Left lung (tissue), 10 donors: ENCODE data around the gene BEND6. TPM values are rescaled to one million over a fixed set of nuclear protein-coding genes. Genes with fewer than 3 reads are reported as not detected.

Source experiments
- ATAC-seq: fragments of 200-7000 bp; cut with Tn5 transposase; one replicate; pipeline ENCODE4 v1.9.1; 2020; ENCODE audit warnings: moderate library complexity
- DNase-seq, 4 donors: peaks; one replicate each; pipeline ENCODE4 v3.0.0-alpha.2; 2013 to 2020
- H3K27ac ChIP-seq, 2 donors: fragments of 200-600 bp; sonication (generic) in 1 of 2; one replicate each; pipeline versions ENCODE4 v1.5.0 to v1.8.0; 2020 to 2021
- H3K27me3 ChIP-seq, 2 donors: fragments of 200-600 bp; sonication (generic) in 1 of 2; one replicate each; pipeline versions ENCODE4 v1.5.0 to v1.8.0; 2020 to 2021
- H3K36me3 ChIP-seq, 2 donors: fragments of 200-600 bp; sonication (generic) in 1 of 2; one replicate each; pipeline versions ENCODE4 v1.5.0 to v1.8.0; 2020 to 2021
- H3K4me1 ChIP-seq, 2 donors: fragments of 200-600 bp; one replicate each; pipeline ENCODE4 v1.8.0; 2021
- H3K4me3 ChIP-seq, 2 donors: fragments of 200-600 bp; sonication (generic) in 1 of 2; one replicate each; pipeline versions ENCODE4 v1.5.0 to v1.8.0; 2020 to 2021; ENCODE audit warnings: mild to moderate bottlenecking in 1 of 2
- H3K9me3 ChIP-seq, 2 donors: fragments of 200-600 bp; sonication (generic) in 1 of 2; one replicate each; pipeline versions ENCODE4 v1.5.0 to v1.8.0; 2020 to 2021
- CTCF ChIP-seq, 2 donors: fragments of 200-600 bp; sonication (generic) in 1 of 2; IDR thresholded peaks; one replicate each; pipeline versions ENCODE4 v1.5.0 to v1.8.0; 2021; ENCODE audit warnings: antibody characterized with exemption in 2 of 2
- intact Hi-C, 2 donors: fragments of 100-400 bp; cut with DNase I; formaldehyde crosslinking; loops; one replicate each; pipeline versions ENCODE4 v1.11.2 to v1.14.2; 2022
- polyA plus RNA-seq, 6 donors: library from polyadenylated mRNA; unstranded; fragments of 120-200 nt; gene quantifications; one replicate each; pipeline ENCODE4 v1.2.1, GENCODE V29; 2013; ENCODE audit not compliant: insufficient read length in 6 of 6
- total RNA-seq, 2 donors: library from RNA; stranded (reverse); fragmentation: NEBNext Ultra II Directional; extraction: Animal tissue kit (Norgen Biotek cat#: 25700); gene quantifications; one replicate each; pipeline ENCODE4 v1.2.1, GENCODE V29; 2021
- donor health status: DM: no; HTN: yes; CAD: no.
- donor health status: DM: no; HTN: no; CAD: no.

Gene BEND6
- total and polyA plus RNA-seq, 8 donors, result 1.1 to 3.8 (median 1.6) TPM

- DNase-seq (no peak), ATAC-seq (no peak)
- no peaks in the 10 kb centered on the region for H3K4me1 ChIP-seq
- no peaks in the 10 kb centered on the region for H3K9me3 ChIP-seq
- no peaks in the 10 kb centered on the region for H3K27me3 ChIP-seq
- no peak overlapping the region for H3K4me3 ChIP-seq
- intact Hi-C loops, result no loop called here
- H3K27ac ChIP-seq, result no peak overlapping the region
- no peak for TF ChIP-seq CTCF (IDR thresholded peaks at IDR 0.05)
- H3K36me3 ChIP-seq, result peaks cover 0 to 17% of the 10 kb centered on the region in 2 donors
Measured at GRCh38 chr6:57069920-57070331, 115.0 kb downstream of the BEND6 start.

- ATAC-seq (no peak), DNase-seq (no peak)
- Histone ChIP-seq H3K4me3 (no peak overlapping the region), H3K4me1 (no peaks in the 10 kb centered on the region), H3K9me3 (no peaks in the 10 kb centered on the region), H3K27me3 (no peaks in the 10 kb centered on the region), H3K27ac (no peak overlapping the region), H3K36me3 (peaks cover 0 to 11% of the 10 kb centered on the region in 2 donors)
- no peak for TF ChIP-seq CTCF (IDR thresholded peaks at IDR 0.05)
- intact Hi-C loops, result no loop called here
Measured at GRCh38 chr6:57072108-57072507, 117.2 kb downstream of the BEND6 start.

DNA sequence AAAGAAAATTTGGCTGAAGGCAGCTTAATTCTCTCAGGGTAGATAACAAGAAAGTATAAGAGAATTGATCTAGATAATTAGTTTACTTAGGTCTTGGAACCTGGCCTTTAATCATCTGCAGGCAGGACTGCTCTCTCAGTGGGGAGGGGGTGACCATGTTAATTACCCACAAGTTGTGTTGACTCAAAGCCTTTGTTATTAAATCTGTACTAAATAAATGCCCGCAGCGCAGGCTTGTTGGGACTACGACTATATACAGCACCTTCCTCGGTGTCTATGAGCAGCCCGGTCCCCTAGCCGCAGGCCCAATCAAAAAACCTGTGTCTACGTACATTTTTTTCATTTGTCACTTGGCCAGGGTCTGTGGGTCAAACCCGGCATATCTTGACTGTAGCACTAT, 119.5 kb downstream of the BEND6 start:
- no peak for TF ChIP-seq CTCF (IDR thresholded peaks at IDR 0.05)
- ATAC-seq, result no peak
- no peak overlapping the region for H3K27ac ChIP-seq

DNA sequence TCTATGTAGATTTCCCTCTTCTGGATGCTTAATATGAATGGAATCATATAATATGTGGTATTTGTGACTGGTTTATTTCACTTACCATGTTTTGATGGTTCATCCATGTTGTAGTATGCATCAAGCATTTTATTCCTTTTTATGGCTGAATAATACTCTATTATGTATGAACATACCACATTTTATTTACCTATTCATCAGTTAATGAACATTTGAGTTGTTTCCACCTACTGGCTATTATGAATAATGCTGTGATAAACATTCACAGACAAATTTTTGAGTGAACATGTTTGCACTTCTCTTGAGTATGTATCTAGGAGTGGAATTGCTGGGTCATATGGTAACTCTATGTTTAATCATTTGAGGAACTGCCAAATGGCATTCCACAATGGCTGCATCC, 120.2 kb downstream of the BEND6 start:
- no peak for TF ChIP-seq CTCF (IDR thresholded peaks at IDR 0.05)
- intact Hi-C loops, result no loop called here
- H3K4me1 ChIP-seq, result no peaks in the 10 kb centered on the region
- H3K36me3 ChIP-seq, result peaks cover 0 to 7% of the 10 kb centered on the region in 2 donors
- DNase-seq, result no peak
- no peaks in the 10 kb centered on the region for H3K9me3 ChIP-seq
- no peak overlapping the region for H3K4me3 ChIP-seq
- no peak overlapping the region for H3K27ac ChIP-seq
- ATAC-seq, result no peak
- H3K27me3 ChIP-seq, result no peaks in the 10 kb centered on the region

More for the DNA sequence above, 119.5 kb downstream of the BEND6 start:
- H3K36me3 ChIP-seq, result peaks cover 0 to 7% of the 10 kb centered on the region in 2 donors
- H3K27me3 ChIP-seq, result no peaks in the 10 kb centered on the region
- no peak for DNase-seq
- intact Hi-C loops, result no loop called here
- H3K4me3 ChIP-seq, result no peak overlapping the region
- no peaks in the 10 kb centered on the region for H3K4me1 ChIP-seq
- no peaks in the 10 kb centered on the region for H3K9me3 ChIP-seq

Other genes starting within 250 kb of the BEND6 start
- gene KIAA1586, start 91.6 kb downstream of the BEND6 start, total RNA-seq, result 10 to 100 TPM; 11.0 to 13.0 TPM
- gene KIAA1586, start 91.6 kb downstream of the BEND6 start, polyA plus RNA-seq, result 10 to 100 TPM; 22.0 to 26.9 (median 25.4) TPM
- 10 to 100 TPM; 51.7 to 53.4 TPM for gene ZNF451, start 135.1 kb downstream of the BEND6 start, total RNA-seq
- 10 to 100 TPM; 36.3 to 50.5 (median 44.5) TPM for gene ZNF451, start 135.1 kb downstream of the BEND6 start, polyA plus RNA-seq
- 10 to 100 TPM in 1 of 2 donors, 1 to 10 TPM in 1; 9.2 to 11.3 TPM for gene BAG2, start 217.2 kb downstream of the BEND6 start, total RNA-seq
- 10 to 100 TPM in 1 of 6 donors, 1 to 10 TPM in 5; 6.0 to 10.9 (median 7.4) TPM for gene BAG2, start 217.2 kb downstream of the BEND6 start, polyA plus RNA-seq